PC-3 (cell line): ENCODE data around the gene KNL1.

Experiments used
- CTCF ChIP-seq: fragments of 300-600 bp; sonication (generic); conservative IDR thresholded peaks from 2 replicates; pipeline ENCODE4 v1.5.1; 2017; ENCODE audit warnings: antibody characterized with exemption, low read depth, mild to moderate bottlenecking, low read length
- EZH2phosphoT487 ChIP-seq: fragments of 300-600 bp; sonication (generic); IDR thresholded peaks from 2 replicates; pipeline ENCODE4 v1.6.1; 2018; ENCODE audit warnings: mild to moderate bottlenecking, antibody characterized with exemption, low read length, borderline replicate concordance

- TF ChIP-seq CTCF (no peak), EZH2phosphoT487 (no peak)
Measured at GRCh38 chr15:40555876-40556275, 38.2 kb upstream of the KNL1 start.
